ENCODE results near the gene ABHD1. TPM values are rescaled to one million over a fixed set of nuclear protein-coding genes. Genes with fewer than 3 reads are reported as not detected.
"Not testable (repeated sequence)": the region's sequence is repeated elsewhere in the genome, so short reads cannot be mapped to it uniquely, and the experiment has no call there.

ABHD1 gene
- total RNA-seq, 1 donor from 2014 or later, result 1.1 TPM

DNA sequence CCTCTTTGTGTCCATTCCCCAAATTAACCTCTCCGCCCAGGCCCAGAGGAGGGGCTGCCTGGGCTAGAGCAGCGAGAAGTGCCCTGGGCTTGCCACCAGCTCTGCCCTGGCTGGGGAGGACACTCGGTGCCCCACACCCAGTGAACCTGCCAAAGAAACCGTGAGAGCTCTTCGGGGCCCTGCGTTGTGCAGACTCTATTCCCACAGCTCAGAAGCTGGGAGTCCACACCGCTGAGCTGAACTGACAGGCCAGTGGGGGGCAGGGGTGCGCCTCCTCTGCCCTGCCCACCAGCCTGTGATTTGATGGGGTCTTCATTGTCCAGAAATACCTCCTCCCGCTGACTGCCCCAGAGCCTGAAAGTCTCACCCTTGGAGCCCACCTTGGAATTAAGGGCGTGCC is 23.6 kb upstream of the ABHD1 start:
- DNase-seq (ENCODE audit: low spot score), result no peak
- intact Hi-C loops (cut with DNase I), result no loop called here

DNA sequence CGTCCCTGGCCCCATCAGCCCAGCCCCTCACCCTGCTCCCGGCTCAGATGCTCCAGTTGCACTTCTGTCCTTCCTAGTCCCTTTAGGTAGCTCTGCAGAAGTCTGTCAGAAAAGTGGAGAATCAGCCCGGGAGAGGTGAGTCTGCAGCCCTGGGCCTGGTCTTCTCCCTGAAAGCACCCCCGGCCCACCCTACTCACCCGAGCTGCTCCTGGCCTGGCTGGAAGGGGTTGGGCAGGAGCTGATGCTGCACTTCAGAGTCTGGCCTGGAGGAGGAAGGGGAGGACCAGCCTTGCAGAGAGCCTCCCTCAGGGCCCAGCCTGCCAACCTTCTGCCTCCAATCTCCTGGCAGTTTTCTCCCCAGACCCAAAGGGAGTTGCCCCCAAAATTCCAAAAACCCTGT is 21.3 kb upstream of the ABHD1 start:
- intact Hi-C loops (cut with DNase I), result no loop called here
- no peak for DNase-seq (ENCODE audit: low spot score)

DNA sequence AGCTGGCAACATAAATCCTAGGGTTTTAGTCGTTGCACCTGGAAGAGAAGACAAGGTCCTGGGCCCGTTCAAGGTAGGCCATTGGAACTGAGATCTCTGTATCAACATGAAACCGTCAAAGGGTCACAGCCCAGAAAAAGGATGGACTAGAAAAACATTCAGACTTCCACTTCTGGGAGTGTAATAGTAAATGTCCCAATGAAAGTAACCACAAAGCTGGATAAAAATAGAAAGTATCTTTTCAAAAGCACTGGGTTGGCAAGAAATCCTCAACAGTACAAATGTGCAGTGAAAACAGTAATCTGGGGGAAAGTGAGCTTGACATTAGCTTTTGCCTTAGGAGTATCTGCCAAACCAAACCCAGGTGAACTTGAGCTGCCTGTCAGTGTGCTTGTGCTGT is 17.6 kb upstream of the ABHD1 start:
- no peak for DNase-seq (ENCODE audit: low spot score)
- intact Hi-C loops (cut with DNase I), result no loop called here

DNA sequence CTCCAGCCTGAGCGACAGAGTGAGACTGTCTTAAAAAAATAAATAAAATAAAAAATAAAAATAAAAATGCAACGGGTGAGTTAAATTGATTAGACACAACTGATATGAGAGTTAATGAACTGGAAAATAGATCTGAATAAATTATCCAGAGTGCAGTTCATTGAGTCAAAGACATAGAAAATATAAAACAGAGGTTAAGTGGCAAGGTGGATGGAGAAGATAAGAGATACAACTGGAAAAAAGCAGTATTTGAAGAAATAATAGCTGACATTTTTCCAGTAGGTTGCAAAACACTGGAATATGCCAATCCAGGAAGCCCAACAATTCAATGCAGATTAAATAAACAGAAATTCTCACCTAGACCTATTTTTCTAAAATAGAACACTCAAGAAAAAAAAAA is 15.4 kb upstream of the ABHD1 start:
- intact Hi-C loops (cut with DNase I), result no loop called here

DNA sequence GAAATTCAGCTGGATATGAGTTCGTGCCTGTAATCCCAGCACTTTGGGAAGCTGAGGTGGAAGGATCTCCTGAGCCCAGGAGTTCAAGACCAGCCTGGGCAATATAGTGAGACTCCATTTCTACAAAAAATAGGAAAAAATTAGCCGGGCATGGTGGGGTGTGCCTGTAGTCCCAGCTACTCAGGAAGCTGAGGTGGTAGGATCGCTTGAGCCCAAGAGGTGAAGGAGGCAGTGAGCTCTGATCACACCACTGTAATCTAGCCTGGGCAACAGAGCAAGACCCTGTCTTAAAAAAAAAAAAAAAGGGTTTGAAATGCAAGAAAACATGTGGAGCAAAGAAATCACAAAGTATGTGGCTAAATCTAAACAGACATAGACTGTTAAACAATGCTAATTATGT is 14.5 kb upstream of the ABHD1 start:
- no peak for DNase-seq (ENCODE audit: low spot score)
- intact Hi-C loops (cut with DNase I), result no loop called here

More for the DNA sequence above, 15.4 kb upstream of the ABHD1 start:
- no peak for DNase-seq (ENCODE audit: low spot score)

DNA sequence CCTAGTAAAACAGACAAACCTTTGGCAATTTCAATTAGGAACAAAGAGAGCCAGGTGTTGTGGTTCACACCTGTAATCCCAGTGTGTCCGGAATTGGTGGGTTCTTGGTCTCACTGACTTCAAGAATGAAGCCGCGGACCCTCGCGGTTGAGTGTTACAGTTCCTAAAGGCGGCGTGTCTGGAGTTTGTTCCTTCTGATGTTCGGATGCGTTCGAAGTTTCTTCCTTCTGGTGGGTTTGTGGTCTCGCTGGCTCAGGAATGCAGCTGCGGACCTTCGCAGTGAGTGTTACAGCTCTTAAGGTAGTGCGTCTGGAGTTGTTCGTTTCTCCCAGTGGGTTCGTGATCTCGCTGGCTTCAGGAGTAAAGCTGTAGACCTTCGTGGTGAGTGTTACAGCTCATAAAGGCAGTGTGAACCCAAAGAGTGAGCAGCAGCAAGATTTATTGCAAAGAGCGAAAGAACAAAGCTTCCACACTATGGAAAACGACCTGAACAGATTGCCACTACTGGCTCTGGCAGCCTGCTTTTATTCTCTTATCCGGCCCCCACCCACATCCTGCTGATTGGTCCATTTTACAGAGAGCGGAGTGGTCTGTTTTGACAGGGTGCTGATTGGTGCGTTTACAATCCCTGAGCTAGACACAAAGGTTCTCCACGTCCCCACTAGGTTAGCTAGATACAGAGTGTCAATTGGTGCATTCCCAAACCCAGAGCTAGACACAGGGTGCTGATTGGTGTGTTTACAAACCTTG is 12.8 kb upstream of the ABHD1 start:
- intact Hi-C loops (cut with DNase I); DNase-seq (ENCODE audit: low spot score): not testable (repeated sequence)

DNA sequence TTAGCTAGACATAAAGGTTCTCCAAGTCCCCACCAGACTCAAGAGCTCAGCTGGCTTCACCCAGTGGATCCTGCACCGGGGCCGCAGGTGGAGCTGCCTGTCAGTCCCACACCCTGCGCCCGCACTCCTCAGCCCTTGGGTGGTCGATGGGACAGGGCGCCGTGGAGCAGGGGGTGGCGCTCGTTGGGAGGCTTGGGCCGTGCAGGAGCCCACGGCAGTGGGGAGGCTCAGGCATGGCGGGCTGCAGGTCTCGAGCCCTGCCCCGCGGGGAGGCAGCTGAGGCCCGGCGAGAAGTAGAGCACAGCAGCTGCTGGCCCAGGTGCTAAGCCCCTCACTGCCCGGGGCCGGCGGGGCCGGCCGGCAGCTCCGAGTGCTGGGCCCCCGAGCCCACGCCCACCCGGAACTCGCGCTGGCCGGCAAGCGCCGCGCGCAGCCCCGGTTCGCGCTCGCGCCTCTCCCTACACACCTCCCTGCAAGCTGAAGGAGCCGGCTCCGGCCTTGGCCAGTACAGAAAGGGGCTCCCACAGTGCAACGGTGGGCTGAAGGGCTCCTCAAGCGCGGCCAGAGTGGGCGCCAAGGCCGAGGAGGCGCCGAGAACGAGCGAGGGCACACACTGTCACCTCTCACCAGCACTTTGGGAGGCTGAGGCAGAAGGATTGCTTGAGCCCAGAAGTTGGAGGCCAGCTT is 12.1 kb upstream of the ABHD1 start:
- DNase-seq (ENCODE audit: low spot score); intact Hi-C loops (cut with DNase I): not testable (repeated sequence)

DNA sequence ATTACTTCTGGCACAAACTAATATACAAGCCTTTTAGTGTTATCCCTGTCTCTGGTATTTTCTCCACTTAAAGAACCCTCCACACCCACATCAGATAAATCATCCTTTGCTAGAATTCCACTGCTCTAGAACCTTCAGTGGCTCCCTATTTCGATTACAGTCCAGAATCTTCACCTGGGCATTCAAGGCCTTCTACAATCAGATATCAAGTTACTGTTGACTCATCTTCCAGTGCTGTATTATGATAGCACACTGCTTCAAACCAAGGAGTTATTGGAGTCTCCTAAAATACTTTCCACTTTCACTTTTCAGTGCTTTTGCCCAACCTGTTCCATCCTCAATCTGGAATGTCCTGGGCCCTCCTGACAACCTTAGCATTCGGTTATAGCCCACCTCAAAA is 8.1 kb upstream of the ABHD1 start:
- intact Hi-C loops (cut with DNase I), result no loop called here
- no peak for DNase-seq (ENCODE audit: low spot score)

DNA sequence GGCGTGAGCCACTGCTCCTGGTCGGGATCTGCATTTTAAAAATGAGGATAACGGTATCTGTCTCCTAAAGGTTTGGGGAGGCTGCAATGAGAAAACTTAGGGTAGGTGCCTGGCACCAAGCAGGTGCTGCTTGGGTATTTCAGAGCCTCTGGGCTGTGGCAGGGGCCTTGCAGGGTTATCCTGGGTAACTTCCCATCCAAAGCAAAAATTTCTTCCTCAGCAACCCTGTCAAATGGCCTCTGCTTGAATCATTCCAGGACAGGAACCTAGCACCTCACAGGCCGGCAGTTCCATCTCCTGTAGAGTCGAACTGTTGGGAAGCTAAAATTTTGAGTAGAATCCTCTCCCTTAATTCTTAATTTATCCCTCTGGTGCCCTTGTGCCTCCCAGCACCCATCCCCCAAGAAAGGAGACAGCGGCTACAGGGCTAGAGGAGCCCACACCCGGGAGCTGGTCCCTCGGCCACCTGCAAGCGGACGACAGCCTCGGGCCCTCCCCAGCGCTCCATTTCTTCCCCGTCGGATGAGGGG is 5.6 kb upstream of the ABHD1 start:
- intact Hi-C loops (cut with DNase I), result no loop called here
- no peak for DNase-seq (ENCODE audit: low spot score)

DNA sequence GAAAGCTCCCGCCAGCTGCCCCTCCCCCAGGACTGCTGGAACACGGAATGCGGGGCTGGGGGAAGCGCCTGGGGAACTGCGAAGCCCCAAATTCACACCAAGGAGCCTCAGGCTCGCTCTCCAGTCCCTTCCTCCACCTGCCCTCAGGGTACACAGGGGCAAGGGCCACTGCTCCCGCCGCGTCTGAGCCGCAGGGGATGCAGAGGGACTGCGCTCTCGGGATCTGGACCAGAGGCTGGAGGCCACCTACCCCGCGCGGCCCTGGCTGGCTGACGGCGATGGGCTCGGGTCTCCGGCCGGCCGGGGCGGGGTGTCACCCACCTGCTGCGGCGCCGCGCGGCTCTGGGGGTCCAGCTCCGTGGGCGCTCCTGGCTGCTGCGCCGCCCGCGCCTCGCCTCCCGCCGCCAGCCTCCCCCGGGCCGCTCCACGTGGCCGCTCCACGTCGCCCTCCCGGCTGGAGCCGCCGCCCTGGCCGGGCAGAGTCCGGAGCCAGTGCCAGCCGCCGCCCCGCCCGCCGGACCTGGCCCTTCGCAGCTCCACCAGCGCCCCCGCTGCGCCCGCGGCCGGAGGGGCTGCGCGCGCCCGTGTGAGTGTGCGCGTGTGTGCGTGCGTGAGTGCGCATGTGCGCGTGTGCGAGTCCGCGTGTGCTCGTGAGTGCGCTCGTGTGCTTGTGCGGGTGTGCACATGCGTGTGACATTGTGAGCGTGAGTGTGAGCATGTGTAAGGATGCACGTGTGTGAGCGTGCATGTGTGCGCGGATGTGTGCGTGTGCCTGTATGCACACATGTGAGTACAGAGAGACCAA is 4.9 kb upstream of the ABHD1 start, which contains the start of gene CGREF1:
TSS of gene CGREF1 (minus strand) at position 604 of the 805 bp plus-strand sequence. CDS start 14,762 bp downstream, outside the sequence.
- no peak for DNase-seq (ENCODE audit: low spot score)
- intact Hi-C loops (cut with DNase I), result no loop called here

DNA sequence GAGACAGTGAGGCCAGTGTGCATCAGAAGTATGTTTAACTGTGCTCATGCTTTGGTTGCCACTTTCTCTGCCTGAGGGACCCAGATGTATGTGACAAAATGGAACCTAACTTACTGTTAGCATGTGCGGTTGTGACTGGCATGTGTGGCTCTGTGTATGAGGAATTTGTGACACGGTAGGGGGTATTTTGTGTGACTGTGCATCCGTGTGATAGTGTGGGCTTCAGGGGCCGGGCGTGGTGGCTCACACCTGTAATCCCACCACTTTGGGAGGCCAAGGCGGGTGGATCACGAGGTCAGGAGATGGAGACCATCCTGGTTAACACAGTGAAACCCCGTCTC is 4.3 kb upstream of the ABHD1 start:
- DNase-seq (ENCODE audit: low spot score); intact Hi-C loops (cut with DNase I): not testable (repeated sequence)

DNA sequence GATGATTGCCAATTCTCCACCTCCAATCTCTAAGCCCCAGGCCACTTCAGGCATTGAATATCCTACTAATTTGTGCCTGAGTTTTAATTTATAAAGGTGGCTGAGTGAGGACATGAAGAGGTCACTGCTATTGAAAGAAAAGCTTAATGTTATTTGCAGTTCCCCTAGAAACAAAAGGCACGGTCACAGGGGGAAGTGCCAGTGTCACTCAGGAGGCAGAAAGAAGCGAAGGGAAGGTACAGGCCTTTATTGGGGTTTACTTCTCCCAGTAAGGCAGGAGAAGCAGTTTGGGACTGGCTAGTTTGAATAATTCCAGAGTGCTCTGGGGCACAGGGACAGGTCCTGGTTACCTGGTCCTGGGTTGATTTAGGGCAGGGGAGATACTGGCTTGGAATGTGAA is 1.7 kb upstream of the ABHD1 start:
- intact Hi-C loops (cut with DNase I), result no loop called here
- no peak for DNase-seq (ENCODE audit: low spot score)

DNA sequence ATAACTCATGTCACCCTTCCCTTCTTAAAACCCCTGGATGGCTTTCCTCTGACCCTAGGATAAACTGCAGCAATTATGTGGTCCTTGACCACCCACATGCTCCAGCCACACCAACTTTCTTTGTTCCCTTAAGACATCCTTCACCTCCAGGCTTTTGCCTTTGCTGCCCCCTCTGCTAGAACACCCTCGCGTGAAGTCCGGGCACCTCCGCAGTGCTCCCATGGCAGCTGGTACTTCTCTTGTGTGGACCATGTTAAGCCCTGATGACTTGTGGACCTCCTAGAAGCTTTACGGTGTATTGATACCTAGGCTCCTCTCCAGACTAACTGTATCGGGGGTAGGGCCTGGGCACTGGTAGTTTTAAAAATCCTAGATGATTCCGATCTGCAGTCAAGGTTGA is 824 bp upstream of the ABHD1 start:
- intact Hi-C loops (cut with DNase I), result no loop called here
- no peak for DNase-seq (ENCODE audit: low spot score)

DNA sequence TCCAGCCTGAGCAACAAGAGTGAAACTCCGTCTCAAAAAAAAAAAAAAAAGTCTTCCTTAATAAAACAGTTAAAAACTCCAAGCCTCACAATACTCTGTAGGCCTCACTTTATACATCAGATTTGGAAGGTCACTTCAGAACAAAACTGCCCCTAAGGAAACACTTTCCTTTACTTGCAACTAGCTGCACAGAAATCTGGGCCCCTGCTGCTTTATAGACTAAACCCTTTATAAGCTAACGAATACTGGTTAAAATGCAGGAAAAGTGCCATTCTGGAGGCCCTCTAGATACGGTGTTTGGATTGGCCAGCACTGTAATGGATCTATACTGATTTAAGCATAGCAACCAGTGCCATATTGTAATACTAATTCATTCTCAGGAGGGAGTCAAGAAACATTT is 1.5 kb downstream of the ABHD1 start:
- intact Hi-C loops (cut with DNase I), result no loop called here
- no peak for DNase-seq (ENCODE audit: low spot score)

DNA sequence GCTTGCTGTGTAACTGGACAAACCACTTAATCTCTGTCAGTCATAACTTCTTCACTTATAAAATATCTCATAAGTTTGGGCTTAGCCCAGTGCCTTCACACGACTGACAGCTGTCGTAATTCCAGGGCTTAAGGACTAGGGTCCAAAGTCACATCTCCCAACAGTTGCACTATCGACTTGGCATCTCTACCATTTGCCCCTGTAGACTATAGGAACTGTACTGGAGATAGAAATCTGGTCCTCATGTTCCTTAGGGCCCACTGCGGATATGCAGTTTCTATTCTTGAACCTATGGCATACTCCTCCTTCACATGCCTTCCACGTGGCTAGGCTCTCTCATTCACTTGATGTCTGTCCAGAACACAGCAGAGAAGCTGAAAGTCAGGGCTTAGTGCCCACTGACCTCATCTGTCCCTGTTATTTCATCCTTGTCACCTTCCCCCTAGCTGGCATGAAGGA is 2.7 kb downstream of the ABHD1 start:
- no peak for DNase-seq (ENCODE audit: low spot score)
- intact Hi-C loops (cut with DNase I), result no loop called here

DNA sequence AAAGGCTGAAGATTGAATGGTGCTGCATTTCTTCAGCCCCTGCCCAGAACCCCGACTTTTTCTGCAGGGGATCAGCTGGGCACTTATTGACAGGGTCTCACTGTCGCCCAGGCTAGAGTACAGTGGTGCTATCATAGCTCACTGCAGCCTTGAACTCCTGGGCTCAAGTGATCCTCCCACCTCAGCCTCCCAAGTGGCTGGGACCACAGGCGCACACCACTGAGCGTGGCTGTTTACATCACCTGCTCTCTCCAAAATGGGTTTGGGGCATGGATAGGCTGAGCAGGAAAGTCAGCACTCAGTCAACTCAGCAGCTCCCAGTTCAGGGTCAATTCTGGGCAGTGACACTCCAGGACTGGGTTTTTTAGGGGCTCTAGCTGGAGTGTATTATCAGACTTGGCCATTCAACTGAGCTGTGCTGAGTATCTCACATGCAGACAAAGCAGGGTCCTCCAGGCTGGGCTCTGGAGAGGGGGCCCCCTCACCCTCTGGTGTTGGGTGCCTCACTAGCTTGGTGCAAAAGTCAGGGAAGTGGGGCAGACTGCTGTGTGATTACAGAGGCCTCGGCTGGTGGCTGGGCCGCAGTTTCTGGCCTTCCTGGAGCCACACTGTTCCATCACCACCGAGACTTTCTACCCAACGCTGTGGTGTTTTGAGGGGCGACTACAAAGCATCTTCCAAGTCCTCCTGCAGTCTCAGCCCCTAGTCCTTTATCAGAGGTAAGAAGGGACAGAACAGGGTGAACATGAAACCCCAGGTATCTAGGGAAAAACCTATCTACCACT is 4.5 kb downstream of the ABHD1 start:
- DNase-seq (ENCODE audit: low spot score), result no peak
- intact Hi-C loops (cut with DNase I), result no loop called here

DNA sequence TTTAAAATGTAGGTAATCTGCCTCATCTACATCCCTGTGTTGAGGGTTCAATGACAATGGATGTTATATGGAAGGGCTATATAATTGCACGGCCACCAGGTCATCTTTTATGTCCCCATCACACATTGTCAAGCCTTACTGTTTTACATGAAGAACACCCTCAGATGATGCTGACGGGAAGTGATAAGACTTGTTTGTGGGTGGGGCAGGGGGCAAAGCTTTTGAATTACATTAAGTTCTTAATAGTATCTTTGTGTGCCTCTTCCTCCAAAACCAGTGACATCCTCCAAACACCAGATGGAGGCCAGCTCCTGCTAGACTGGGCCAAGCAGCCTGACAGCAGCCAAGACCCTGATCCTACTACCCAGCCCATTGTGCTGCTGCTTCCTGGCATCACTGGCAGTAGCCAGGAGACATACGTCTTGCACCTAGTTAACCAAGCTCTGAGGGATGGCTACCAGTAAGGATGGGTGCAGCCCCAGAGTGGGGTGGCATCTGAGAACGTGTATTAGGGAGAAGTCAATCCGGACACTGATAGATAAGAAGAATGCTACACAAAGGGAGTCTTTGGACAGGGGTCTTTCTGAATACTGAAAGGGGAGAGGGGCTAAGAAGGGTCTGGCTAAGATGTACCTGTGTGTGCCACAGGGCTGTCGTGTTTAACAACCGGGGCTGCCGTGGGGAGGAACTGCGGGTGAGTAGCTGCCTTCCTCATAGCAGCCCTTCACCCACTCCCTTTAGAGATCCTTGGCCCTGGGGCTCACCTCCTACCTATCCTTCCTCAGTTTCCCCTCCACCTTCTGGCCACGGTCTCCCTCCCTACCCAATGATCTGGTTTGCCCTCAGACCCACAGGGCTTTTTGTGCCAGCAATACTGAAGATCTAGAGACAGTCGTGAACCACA is 5.3 kb downstream of the ABHD1 start:
- DNase-seq (ENCODE audit: low spot score), result no peak
- intact Hi-C loops (cut with DNase I), result no loop called here

DNA sequence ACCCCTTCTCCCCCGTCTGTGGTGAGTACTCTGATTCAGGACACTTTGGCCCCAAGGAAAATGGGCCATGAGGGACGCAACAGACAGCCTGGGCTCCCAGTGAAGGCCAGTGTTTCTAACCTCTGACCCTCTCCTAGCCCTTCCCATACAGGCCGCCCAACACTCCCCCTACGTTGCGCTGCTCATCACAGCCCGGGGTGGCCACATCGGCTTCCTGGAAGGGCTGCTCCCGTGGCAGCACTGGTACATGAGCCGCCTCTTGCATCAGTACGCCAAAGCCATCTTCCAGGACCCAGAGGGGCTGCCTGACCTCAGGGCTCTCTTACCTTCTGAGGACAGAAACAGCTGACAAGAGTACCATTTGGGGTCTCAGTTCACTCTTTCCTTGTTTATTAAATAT is 6.8 kb downstream of the ABHD1 start:
- no peak for DNase-seq (ENCODE audit: low spot score)
- intact Hi-C loops (cut with DNase I), result no loop called here

Measured in cardiac septum (tissue), 1 donor.